HG03108 (cell line): ENCODE results near the gene SEPTIN5.

Source experiments
- ATAC-seq: cut with Tn5 transposase; IDR thresholded peaks from one replicate; pipeline ENCODE4 v1.9.1; 2021; ENCODE audit warnings: moderate library complexity; ENCODE audit not compliant: unreplicated experiment

SEPTIN5 gene

GRCh38 chr22:19747551-19747950 is 33.2 kb downstream of the SEPTIN5 start:
- no peak for ATAC-seq

- ATAC-seq: no peak
Observed at GRCh38 chr22:19748139-19748538, 33.8 kb downstream of the SEPTIN5 start.

- ATAC-seq: no peak
Observed at GRCh38 chr22:19748991-19749664, 34.8 kb downstream of the SEPTIN5 start.

- ATAC-seq: no peak
Observed at GRCh38 chr22:19749876-19750275, 35.6 kb downstream of the SEPTIN5 start.

GRCh38 chr22:19750507-19751490 is 36.5 kb downstream of the SEPTIN5 start:
- ATAC-seq: no peak

GRCh38 chr22:19751497-19752245 is 37.4 kb downstream of the SEPTIN5 start:
- no peak for ATAC-seq

- no peak for ATAC-seq
Observed at GRCh38 chr22:19753090-19753842, 39.0 kb downstream of the SEPTIN5 start.

- no peak for ATAC-seq
Observed at GRCh38 chr22:19753996-19754700, 39.8 kb downstream of the SEPTIN5 start.

- ATAC-seq: no peak
Observed at GRCh38 chr22:19754701-19755144, 40.4 kb downstream of the SEPTIN5 start.

- no peak for ATAC-seq
Observed at GRCh38 chr22:19755145-19755710, 40.9 kb downstream of the SEPTIN5 start.

GRCh38 chr22:19755722-19756287 is 41.5 kb downstream of the SEPTIN5 start:
- ATAC-seq: no peak

- ATAC-seq: no peak
Observed at GRCh38 chr22:19756288-19757128, 42.2 kb downstream of the SEPTIN5 start.

- no peak for ATAC-seq
Observed at GRCh38 chr22:19757140-19757984, 43.1 kb downstream of the SEPTIN5 start.

GRCh38 chr22:19757985-19758895 is 43.9 kb downstream of the SEPTIN5 start:
- ATAC-seq: no peak

- ATAC-seq: no peak
Observed at GRCh38 chr22:19758896-19759426, 44.7 kb downstream of the SEPTIN5 start.

GRCh38 chr22:19759427-19760057 is 45.2 kb downstream of the SEPTIN5 start:
- ATAC-seq: no peak
